Esophagus muscularis mucosa (tissue), 2 donors: ENCODE data around the gene COBL.

Experiments
- EP300 ChIP-seq: sonication (generic); formaldehyde crosslinking; IDR thresholded peaks from one replicate; pipeline ENCODE4 v1.6.1; 2017; ENCODE audit warnings: antibody characterized with exemption
- POLR2A ChIP-seq: fragments of 450-650 bp; IDR thresholded peaks from one replicate; pipeline ENCODE4 v1.6.1; 2017; ENCODE audit warnings: antibody characterized with exemption, moderate library complexity, mild to moderate bottlenecking, low read depth

GRCh38 chr7:51301806-51302205 lies 14.8 kb downstream of the COBL start:
- TF ChIP-seq POLR2A (no peak), EP300 (no peak)
